Activated CD4-positive, alpha-beta T cell treated with anti-CD3 and anti-CD28 coated beads, Interleukin-2, amount 50 U/mL, for 48 hours (primary cell): ENCODE results near the gene ADGB.
A peak's percentile ranks its signal among the peaks of the same experiment; 100 is the strongest.
"Not testable (repeated sequence)": the region's sequence is repeated elsewhere in the genome, so short reads cannot be mapped to it uniquely, and the experiment has no call there.

Source experiments
- DNase-seq, 2 experiments: peaks; one replicate each; pipeline ENCODE4 v3.0.0-alpha.2; 2020

Gene ADGB

DNA sequence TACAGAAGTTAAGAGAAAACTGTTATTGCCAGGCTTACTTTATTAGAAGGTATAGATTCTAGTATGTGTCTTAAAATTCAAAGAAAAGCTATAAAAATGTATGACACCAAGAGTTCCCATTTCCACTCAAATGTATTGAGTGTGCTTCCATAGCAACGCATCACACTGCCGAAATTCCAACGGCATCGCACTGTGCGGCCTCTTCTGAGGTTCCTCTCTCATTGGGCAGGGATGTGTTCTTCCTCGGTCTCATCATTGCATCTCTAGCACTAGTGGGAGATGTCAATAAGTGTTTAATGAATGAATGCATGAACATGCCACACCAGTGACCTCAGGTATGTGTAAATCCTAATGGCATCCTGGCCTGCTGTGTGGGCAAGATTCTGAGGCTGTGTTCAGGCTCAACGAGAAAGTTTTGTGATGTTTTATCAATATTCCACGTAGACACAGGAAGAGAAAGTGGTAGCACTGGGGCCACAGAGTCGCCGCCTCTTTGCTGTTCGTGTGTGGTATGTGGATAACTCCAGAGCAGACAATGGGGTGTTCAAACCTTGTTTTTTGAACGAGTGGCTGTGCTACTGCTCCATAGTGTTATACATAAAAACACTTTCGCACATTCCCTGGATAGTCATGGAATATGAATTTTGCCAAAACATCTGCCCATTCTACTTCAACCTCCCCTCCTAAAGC is 171.6 kb downstream of the ADGB start:
- DNase-seq = peak in 1 of 2 experiments; percentile 4

DNA sequence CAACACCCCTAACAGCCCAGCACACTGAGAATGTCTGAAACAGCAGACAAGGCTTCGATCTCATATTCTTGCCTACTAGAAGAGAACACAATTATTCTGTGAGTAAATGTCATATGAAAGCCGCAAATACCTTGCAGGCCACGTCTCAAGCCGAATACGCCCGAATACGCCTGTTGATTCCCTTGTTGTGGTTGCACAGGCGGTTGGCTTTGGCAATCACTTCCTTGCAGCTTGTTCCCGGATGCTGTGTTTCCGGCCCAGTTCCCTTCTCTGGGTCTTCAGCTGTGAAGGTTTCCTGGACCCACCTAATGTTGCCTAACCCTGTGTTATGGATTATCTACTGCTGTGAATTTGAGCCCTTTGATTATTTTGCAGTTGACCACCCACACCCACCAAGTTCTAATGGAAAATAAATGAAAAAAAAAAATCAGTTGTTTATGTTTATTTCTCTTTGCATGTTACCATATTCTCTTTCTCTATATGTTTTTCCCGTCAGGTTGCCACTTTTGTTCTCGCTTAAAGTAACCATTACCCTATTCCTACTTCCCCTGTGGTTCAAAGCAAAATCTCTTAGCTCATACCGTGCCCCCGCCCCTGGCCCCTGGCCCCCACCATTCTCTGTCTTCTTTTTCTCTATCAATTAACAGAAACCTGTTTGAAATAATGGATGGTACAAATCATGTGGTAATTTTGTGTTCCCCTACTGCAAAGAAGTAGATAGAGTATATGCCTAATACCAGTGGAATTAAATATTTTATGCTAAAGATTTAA is 172.4 kb downstream of the ADGB start:
- DNase-seq = peak; percentile 41 to 47

DNA sequence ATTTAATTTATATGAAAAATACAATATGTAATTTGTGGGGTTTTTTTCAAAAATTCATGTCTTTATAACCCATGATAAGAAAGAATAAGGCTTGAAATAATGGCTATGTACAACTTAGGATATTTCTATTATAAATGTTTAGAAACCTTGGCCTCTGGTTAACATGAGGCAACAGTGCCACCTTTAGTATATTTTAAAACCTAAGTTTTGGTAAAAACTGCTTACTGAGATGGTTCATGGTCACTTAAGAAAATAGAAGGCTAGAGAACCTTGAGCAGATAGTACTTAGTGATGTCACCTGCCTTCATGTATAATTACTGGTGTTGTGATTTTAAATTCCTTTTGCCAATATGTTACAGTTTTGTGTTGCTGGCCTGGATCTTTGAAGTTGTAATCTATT is 176.4 kb downstream of the ADGB start:
- DNase-seq = no peak

DNA sequence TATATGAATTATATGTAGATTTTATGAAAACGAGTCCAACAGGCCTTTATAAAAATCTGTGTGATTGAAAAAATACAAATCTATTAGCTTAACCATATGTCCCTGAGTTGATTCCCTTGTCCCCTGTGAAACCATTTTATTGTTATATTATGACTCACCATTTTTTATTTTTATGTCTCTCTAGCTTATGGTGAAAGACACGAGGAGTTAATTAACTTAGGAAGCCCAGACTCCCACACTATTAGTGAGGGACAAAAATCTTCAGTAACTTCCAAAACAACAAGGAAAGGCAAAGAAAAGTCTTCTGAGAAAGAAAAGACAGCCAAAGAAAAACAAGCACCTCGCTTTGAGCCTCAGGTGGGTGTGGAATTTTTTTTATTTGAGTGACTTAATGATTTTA is 183.1 kb downstream of the ADGB start:
- DNase-seq = no peak

DNA sequence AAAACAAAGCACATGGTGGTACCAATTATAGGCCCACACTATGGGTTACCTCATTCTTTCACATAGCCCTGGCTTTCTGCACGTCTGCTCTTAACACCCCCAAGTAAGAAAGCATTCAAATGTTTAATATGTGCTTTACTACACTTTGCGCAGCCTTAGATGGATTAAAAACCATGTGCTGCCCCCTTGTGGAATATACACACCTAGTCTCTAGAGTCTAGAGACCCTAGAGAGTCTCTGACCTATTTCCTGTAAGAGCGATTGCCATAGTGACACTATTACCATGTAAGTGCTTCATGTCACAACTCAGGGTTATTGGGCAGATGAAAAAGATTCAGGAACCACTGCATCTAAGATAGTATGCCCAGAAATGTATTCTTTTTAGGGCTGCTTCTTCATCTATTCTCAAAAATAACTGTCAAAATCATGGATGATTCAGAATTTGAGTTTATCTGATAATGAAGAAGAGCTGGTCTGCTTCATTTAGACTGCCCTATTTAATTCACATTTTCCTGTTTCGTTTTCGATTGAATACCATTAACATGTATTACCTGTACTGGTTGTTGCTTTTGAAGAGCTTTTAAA is 186.3 kb downstream of the ADGB start:
- DNase-seq = peak in 1 of 2 experiments; percentile 18

DNA sequence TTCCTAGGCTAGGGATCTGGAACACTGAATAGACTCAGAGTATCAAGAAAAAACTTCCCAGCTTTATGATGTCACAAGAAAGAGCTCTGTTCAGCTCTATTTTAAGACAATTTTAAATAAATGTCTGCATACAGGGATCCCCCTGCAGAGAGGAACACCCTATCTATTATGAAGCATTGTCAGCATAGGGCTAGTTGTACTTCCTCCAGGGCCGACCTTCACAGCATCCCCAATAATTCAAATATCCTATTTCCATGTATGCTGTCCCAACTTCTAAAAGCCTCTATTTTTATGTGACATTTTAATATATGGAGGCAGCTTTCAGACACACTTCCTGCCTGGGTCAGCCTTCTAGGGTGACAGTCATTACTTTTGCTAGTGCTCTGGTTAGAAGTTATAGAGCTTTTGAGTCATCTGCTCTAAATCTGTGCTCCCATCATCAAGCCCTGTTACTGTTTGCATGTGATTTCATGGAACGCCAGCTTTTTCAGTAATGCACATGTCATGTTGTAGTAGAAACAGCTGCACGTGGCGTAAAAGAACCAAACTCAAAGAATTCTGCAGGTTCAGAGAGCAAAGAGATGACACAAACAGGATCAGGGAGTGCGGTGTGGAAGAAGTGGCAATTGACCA is 189.2 kb downstream of the ADGB start:
- DNase-seq = no peak

DNA sequence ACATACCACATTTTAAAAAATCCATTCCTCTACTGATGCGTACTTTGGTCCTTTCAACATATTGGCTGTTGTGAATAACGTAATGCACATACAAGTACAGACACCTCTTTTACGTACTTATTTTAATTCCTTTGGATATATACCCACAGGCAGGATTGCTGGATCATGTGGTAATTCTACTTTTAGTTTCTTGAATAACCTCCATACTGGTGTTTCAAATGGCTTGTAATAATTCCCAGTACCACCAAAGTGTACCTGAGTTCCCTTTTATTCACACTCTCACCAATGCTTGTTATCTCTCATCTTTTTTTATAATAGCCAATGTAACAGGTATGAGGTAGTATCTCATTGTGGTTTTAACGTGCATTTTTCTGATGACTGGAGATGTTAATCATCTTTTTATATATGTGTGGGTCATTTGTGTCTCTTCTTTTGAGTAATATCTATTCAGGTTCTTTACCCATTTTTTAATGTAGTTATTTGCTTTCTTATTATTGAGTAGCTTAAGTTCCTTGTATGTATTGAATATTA is 191.9 kb downstream of the ADGB start:
- no peak for DNase-seq

DNA sequence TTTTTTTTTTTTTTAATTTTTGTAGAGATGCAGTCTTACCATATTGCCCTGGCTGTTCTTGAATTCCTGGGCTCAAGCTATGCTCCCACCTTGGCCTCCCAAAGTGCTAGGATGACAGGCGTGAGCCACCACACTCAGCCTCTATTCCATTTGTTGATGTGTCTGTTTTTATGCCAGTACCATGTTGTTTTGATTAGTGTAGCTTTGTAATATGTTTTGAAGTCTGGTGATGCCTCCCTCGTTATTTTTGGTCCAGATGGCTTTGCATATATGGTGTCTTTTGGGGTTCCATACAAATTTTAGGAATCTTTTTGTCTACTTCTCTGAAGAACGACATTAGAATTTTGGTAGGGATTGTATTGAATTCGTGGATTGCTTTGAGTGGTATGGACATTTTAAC is 193.2 kb downstream of the ADGB start:
- no peak for DNase-seq

DNA sequence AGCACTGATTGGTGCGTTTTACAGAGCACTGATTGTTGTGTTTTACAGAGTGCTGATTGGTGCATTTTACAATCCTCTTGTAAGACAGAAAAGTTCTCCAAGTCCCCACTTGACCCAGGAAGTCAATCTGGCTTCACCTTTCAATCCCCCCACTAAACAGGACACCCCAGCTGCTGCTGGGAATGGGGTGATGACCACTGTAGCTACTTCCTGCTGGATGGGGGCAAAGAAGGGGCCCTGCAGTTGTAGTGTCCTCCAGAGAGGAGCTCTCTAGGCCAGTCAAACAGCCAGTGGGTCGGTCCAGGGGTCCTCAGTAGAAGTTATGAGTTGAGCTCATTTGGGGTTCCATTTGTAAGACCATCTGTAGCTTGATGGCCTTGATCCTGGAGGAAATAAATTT is 194.4 kb downstream of the ADGB start:
- not testable (repeated sequence) for DNase-seq

DNA sequence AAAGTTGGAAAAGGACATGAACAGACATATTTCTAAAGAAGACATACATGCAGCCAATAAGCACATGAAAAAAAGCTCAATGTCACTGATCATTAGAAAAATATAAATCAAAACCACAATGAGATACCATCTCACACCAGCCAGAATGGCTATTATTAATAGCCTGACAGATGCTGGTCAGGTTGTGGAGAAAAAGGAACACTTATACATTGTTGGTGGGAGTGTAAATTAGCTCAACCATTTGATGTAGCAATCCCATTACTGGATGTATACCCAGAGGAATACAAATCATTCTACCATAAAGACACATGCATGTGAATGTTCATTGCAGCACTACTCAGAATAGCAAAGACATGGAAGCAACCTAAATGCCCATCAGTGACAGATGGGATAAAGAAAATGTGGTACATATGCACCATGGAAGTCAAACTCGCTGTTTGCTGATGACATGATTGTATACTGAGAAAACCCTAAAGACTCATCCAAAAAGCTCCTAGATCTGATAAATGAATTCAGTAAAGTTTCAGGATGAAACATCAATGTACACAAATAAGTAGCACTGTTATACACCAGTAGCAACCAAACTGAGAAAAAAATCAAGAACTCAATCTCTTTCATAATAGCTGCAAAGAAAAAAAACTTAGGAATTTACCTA is 196.8 kb downstream of the ADGB start:
- DNase-seq = no peak

DNA sequence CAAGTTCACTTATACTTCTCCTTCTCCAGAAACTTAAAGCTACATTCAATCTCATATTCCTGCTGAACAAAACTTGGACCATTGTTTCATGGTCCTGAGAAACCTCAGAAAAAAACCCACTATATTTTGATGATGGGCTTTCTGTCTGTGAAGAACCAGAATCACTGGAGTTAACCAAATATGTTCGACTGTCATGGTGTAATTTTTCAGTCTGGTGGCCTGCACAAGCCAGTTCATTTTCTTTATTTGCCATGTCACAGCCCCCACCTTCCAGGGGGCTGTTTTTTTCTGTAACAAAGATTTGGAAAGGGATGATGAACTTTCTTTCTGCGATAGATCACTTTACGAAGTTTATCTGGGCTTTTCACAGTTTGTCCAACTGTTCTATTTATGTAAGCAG is 204.4 kb downstream of the ADGB start:
- not testable (repeated sequence) for DNase-seq

DNA sequence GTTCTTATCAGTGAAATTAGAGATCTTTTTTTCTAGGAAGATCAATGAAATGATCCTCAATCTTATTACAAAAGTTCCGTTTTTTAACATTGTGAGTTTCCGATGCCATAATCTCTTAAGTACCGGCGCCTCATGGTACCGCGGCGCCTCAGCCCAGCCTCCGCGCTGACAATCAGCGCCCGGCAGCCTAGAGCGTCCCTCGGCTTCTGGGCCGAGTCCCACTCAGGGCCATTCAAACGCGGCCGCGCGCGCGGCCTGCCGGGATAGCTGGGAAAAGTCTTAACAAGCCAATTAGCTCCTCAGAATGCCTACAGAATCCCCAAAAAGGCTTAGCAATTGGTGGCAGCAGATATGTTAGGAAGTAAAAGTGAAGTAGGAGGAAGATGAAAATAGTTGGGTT is 204.8 kb downstream of the ADGB start:
- no peak for DNase-seq

DNA sequence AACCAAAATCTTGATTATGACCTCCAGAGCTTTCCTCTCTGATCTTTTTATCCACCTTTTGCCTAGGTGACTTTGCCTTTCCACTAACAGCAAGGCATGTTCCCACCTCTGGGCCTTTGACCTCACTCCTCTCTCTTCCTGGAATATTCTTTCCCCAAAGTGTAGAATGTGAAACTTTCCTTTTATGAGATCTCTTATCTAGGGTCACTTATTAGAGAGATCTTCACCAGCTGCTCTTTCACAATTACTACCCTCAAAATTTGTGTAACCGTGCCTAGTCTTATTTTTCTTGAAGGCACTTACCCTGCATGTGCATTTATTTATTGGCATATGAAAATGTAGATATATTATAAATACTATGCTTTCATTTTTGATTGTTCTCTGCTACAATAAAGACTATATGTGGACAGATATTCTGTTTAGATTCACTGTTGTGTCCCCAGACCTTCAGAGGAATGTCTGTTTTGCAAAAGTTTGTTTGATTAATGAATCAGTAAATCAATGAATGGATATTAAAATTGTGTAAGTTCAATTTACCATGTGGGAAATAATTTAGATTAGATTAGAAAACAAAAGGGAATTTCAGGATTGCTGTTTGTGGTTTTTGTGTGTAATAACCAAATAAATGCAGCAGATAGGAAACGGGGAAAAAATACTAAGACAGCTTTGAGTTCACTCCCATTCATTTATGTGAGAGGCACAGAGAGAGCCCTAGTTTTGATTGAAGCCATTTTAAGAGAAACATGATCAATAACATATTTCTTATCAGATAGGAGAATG is 207.0 kb downstream of the ADGB start:
- no peak for DNase-seq

DNA sequence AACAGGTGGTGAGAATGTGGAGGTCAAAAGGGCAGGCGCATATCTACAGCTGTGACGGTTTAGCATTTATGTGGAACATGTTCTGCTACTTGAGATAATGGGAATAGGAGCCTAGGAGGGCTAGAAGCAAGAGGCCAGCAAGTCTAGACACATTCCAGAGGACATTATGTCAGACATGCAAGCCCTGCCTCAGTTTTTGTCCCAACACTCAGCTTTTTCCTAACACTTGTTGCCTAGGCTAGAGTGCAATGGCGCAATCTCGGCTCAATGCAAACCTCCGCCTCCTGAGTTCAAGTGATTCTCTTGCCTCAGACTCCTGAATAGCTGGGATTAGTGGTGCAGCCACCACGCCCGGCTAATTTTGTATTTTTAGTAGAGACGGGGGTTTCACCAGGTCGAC is 210.2 kb downstream of the ADGB start:
- not testable (repeated sequence) for DNase-seq

DNA sequence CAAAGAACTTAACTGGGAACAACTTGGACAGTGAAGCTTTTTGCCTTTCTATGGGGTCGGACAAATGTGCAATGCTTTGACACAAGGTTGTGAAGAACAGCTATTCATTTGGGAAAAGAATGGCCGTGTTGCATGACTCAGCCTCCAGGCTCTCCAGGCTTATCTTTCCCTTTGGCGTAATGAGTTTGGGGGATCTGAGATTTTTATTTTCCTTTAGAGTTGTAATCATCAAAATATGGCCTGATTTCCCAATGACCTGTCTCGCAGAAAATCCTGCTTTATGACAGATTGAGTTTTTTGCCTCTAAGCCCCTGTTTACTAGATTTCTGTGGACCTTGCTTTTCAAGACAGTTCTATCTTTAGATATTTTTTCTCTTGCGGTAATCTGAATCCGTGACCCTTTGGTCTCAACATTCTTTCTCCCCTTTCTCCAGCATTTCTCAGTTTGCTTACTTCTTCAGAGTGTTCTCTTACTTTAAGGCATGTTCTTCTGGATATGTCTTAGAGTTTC is 214.1 kb downstream of the ADGB start:
- DNase-seq = not testable (repeated sequence)

DNA sequence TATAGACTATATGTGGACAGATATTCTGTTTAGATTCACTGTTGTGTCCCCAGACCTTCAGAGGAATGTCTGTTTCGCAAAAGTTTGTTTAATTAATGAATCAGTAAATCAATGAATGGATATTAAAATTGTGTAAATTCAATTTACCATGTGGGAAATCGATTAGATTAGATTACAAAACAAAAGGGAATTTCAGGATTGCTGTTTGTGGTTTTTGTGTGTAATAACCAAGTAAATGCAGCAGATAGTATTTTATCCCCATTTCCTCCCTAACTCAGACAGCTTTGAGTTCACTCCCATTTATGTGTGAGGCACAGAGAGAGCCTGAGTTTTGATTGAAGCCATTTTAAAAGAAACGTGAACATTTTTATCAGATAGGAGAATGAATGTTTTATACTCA is 214.8 kb downstream of the ADGB start:
- no peak for DNase-seq

DNA sequence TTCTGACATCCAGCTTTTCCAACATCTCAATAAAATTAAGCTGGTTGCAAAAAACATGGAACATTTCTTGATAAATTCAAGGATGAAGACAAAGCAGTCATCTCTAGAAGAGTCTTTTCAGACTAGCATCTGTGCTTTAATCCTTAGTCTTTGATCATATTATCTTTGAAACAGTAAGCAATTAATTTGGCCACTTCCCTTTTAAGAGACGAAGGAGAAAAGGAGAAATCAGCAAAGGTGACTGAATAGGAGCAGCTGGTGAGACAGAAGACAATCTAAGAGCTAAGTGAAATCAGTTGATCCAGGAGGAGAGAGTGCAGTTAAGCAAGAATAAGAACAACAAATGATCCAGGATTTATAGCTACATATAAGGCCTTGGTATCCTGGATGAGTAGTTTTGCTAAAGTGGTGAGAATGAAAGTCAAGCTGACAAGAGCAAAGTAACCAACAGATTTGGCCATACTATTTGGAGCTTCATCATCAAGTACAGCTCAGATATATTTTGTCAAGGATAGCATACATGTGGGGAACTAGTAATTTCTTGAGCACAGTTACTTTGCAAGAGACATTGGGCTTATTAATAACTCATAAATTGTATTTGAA is 215.5 kb downstream of the ADGB start:
- DNase-seq = no peak

DNA sequence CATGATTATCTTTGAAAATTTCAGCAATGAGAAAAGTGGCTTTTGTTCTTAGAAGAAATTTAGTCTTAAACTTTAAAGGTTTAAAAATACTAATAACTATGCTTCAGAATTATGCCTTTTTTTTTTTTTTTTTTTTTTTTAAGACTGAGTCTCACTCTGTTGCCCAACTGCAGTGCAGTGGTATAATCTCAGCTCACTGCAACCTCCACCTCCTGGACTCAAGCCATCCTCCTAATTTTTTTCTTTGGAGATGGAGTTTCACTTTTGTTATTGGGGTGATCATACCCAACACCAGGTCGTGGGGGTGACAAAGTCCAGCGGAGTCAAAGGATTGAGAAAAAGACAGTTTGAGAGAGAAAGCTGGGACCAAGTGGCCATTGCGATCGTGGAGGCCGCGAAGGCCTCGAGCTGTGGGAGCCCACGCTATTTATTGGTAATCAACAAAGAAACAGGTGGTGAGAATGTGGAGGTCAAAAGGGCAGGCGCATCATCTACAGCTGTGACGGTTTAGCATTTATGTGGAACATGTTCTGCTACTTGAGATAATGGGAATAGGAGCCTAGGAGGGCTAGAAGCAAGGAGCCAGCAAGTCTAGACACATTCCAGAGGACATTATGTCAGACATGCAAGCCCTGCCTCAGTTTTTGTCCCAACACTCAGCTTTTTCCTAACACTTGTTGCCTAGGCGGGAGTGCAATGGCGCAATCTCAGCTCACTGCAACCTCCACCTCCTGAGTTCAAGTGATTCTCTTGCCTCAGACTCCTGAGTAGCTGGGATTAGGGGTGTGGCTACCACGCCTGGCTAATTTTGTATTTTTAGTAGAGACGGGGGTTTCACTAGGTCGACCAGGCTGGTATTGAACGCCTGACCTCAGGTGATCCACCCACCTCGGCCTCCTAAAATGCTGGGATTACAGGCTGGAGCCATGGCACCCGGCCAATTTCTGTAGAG is 217.0 kb downstream of the ADGB start:
- DNase-seq = not testable (repeated sequence)

DNA sequence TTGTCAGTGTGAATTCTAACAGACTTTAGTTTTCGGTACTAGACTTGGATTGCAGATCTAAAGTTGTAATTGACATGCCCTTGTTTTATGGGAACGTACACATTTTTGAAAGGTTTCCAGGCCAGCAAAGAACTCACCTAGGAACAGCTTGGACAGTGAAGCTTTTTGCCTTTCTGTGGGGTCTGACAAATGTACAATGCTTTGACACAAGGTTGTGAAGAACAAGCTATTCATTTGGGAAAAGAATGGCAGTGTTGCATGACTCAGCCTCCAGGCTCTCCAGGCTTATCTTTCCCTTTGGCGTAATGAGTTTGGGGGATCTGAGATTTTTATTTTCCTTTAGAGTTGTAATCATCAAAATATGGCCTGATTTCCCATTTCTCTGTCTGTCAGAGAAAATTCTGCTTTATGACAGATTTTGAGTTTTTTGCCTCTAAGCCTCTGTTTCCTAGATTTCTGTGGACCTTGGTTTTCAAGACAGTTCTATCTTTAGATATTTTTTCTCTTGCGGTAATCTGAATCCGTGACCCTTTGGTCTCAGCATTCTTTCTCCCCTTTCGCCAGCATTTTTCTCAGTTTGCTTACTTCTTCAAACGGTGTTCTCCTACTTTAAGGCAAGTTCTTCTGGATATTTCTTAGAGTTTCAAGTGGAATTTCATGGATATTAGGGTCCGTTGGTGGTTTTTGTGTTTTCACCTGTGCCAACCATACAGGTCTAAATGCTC is 221.0 kb downstream of the ADGB start:
- no peak for DNase-seq
